ENCODE results near the gene HLCS.

The HLCS gene

DNA sequence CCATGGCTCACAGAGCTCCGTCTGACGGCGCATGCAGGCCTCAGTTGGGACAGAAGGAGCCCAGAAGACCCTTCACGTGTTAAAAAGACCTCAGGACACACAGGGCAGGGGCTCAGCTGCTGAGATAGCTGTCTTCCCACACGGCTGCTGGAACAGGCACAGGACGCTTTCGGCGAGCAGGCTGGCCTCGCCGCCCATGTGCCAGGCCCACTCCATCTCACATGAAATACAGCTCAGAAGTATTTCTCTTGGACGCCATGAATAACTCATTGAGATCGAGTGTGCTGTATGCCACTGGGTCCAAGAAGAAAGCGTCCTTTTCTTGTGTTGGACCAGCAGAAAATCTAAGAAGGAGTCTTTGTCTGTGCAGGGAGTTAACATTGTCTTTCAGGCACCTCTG, 198.0 kb downstream of the HLCS start:
- no peak for DNase-seq

GRCh38 chr21:36767096-36767495, 199.4 kb downstream of the HLCS start:
- no peak for DNase-seq

DNA sequence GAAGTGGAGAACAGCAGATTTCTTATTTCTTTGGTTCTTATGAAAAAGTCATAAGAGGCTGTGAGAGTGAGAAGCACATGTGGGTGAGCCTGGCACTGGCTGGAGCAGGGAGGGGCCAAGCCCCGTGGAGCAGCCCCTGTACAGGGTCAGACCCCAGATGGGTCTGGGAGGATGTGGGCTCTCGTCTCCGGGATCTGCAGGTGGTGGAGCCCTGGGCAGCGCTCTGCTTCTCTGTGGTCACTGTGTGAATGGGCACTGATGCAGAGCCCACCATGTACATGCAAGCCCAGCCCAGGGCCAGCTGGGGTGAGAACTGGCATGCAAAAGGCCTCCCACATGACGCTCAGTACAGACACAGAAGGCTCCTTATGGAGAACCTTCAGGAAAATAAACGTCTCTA, 200.0 kb downstream of the HLCS start:
- DNase-seq: no peak

- DNase-seq: peak; percentile 28
Measured at GRCh38 chr21:36765229-36765628, 201.2 kb downstream of the HLCS start.

- DNase-seq: no peak
Measured at GRCh38 chr21:36763305-36763704, 203.2 kb downstream of the HLCS start.

DNA sequence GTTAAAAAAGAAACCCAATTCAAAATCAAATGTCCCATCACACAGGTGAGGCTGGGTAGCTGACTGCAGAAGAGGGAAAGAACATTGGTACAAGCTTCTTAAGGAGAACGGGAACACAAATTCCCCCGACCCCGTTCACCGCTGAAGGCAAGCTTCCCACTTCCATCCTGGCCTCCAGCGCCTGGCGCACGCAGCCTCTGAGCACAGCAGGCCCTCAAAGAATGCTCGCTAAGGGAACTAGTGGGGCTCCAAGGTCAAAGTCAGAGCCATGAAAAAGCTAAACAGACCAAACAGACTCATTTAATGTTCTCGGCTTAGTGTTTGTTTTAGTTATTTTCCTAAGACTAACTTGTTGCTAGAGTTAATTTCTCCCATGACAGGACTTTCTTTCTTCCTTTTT, 203.8 kb downstream of the HLCS start:
- no peak for DNase-seq

- no peak for DNase-seq
Measured at GRCh38 chr21:36761685-36762084, 204.8 kb downstream of the HLCS start.

GRCh38 chr21:36759348-36760083, 207.0 kb downstream of the HLCS start:
- DNase-seq: no peak

DNA sequence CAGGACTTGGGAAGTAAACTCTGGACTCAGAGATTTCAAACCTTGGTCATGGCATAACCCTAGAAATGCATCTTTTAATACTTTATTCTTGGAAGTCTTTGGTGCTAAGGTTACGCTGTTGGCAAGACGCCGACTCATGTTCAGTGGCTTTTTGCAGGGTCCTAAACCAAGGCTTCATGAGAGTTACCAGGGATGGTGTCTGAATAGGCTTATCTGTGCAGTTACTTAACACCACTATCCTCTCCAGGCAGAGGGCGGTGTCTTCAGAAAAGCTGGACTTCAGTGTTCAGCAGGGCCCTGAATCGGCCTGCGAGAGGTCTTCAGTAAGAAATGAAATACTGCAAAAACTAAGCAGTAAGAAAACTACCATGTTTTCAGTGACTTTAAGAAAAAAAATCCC, 209.3 kb downstream of the HLCS start:
- DNase-seq: no peak

GRCh38 chr21:36756527-36756926, 209.9 kb downstream of the HLCS start:
- DNase-seq: no peak

- DNase-seq: no peak
Measured at GRCh38 chr21:36754241-36754898, 212.1 kb downstream of the HLCS start.

GRCh38 chr21:36753556-36753955, 212.9 kb downstream of the HLCS start:
- DNase-seq: peak; percentile 68

GRCh38 chr21:36751383-36751782, 215.1 kb downstream of the HLCS start:
- DNase-seq: no peak

- DNase-seq: no peak
Measured at GRCh38 chr21:36750576-36750959, 215.9 kb downstream of the HLCS start.

DNA sequence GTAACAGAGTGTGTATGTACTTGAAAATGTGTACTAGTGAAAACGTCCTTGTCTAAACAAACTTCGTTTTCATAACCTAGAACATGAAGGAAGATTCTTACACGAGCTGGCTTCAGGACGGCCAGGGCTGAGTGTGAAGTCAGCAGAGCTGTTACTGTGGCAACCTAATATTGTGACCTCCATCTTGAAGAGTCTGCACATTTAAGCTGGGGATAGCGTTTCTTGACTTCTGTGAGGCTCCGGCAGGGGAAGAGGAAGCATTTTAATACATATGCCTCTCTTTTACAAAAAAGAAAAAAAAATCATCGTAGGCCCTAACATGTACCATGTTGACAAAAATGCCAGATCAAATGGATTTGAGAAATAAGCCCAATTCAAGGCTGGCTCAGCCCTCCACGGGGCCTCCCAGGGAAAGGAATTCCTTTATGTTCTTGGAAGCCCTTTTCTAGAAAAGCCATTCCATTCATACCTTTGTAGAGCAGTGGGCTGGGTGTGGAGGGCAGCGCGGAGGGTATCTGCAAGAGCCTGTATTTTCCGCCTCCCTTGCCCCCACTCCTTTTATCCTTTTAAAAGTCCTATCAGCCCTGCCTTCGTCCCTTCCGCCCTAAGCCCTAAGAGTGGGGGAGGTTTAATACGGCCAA, 216.4 kb downstream of the HLCS start:
- DNase-seq: peak; percentile 41

- DNase-seq: peak; percentile 58
Measured at GRCh38 chr21:36747815-36748383, 218.6 kb downstream of the HLCS start.

GRCh38 chr21:36747041-36747814, 219.2 kb downstream of the HLCS start:
- no peak for DNase-seq

GRCh38 chr21:36745459-36745858, 221.0 kb downstream of the HLCS start:
- no peak for DNase-seq

DNA sequence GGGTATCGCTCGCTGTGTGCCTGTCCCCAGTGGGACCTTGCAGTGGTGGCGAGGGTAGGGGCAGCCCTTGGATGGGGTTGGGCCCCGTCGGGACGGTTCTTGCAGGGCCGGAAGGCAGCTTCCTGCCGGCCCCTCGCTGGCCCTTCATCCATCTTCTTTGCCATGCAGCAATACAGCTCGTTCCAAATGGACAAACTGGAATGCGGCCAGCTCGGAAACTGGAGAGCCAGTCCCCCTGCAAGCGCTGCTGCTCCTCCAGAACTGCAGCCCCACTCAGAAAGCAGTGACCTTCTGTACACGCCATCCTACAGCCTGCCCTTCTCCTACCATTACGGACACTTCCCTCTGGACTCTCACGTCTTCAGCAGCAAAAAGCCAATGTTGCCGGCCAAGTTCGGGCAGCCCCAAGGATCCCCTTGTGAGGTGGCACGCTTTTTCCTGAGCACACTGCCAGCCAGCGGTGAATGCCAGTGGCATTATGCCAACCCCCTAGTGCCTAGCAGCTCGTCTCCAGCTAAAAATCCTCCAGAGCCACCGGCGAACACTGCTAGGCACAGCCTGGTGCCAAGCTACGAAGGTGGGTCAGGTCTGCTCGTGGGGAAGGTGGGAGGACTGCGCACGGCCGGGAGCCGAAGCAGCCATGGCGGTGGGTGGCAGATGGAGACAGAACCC, 221.8 kb downstream of the HLCS start:
- DNase-seq: no peak

GRCh38 chr21:36744190-36744559, 222.3 kb downstream of the HLCS start:
- no peak for DNase-seq

DNA sequence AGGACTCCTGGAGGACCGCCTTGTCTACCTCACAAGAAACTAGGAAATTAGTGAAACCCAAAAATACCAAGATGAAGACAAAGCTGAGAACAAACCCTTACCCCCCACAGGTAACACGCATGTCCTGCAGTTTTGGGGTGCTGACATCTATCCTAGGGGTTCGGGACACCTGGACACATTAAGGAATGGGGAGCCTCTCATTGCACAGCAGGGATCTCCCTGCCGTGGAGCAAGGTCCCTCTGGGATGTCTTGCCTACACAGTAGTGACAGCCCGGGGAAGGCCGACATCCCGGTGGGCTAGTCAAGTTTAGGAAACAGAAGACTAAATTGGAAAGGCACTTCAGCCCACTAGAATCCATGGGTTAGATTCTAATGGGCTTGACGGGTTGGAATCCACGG, 223.0 kb downstream of the HLCS start:
- no peak for DNase-seq

DNA sequence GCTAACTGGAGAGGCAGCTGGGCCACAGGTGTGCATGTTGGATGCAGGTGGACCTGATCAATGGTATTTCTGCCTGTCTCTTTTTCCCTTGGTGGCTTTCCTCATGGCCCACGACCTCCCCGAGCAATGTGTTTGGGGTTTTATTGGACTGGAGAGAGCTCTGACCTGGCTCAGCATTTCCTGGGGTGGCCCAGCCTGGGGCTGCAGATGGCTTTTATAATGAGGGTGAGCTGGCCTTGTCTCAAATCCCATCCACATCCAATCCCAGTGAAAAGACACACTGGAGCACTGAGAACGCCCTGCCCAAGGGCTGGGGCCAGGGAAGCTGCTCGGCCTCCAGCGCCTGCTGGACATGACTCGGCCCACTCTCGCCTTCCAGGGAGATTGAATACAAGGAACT, 223.5 kb downstream of the HLCS start:
- no peak for DNase-seq
